Liver (tissue), 9 donors: Measurements from ENCODE around the gene SNX10. TPM values are rescaled to one million over a fixed set of nuclear protein-coding genes. Genes with fewer than 3 reads are reported as not detected.

Experiments used
- DNase-seq: peaks from one replicate; pipeline ENCODE4 v3.0.0-alpha.2; 2017; ENCODE audit warnings: low spot score
- H3K27ac ChIP-seq, 2 donors: one replicate each; pipeline ENCODE4 v1.7.0; 2013; ENCODE audit warnings: inconsistent platforms in 2 of 2, low read length in 2 of 2, control low read depth in 1 of 2, low read depth in 1 of 2, mild to moderate bottlenecking in 1 of 2
- H3K27me3 ChIP-seq, 4 donors: one replicate each; pipeline versions ENCODE4 v1.6.1 to v1.7.0; 2013; ENCODE audit warnings: low read length in 3 of 4, inconsistent platforms in 1 of 4, mild to moderate bottlenecking in 1 of 4, moderate library complexity in 1 of 4; ENCODE audit not compliant: control insufficient read depth in 4 of 4, insufficient read depth in 4 of 4
- H3K36me3 ChIP-seq, 4 donors: one replicate each; pipeline versions ENCODE4 v1.6.1 to v1.7.0; 2013; ENCODE audit warnings: low read length in 3 of 4, mild to moderate bottlenecking in 3 of 4, low read depth in 1 of 4, moderate library complexity in 1 of 4; ENCODE audit not compliant: control insufficient read depth in 4 of 4, insufficient read depth in 3 of 4
- H3K4me1 ChIP-seq, 4 donors: one replicate each; pipeline versions ENCODE4 v1.6.1 to v1.7.0; 2013; ENCODE audit warnings: low read length in 3 of 4, mild to moderate bottlenecking in 3 of 4, moderate library complexity in 1 of 4; ENCODE audit not compliant: control insufficient read depth in 4 of 4, insufficient read depth in 4 of 4
- H3K4me3 ChIP-seq, 3 donors: one replicate each; pipeline versions ENCODE4 v1.6.1 to v1.7.0; 2013; ENCODE audit warnings: low read length in 3 of 3, control low read depth in 1 of 3, low read depth in 1 of 3, mild to moderate bottlenecking in 1 of 3
- H3K9ac ChIP-seq, 2 donors: one replicate each; pipeline ENCODE4 v1.7.0; 2013; ENCODE audit warnings: low read length in 2 of 2, mild to moderate bottlenecking in 2 of 2, moderate library complexity in 2 of 2, control low read depth in 1 of 2, low read depth in 1 of 2
- H3K9me3 ChIP-seq, 4 donors: one replicate each; pipeline versions ENCODE4 v1.6.1 to v1.7.0; 2013; ENCODE audit warnings: low read length in 3 of 4; ENCODE audit not compliant: control insufficient read depth in 4 of 4
- EGR1 ChIP-seq, 2 donors: IDR thresholded peaks; 2 replicates each; pipeline ENCODE4 v1.6.1; 2016 to 2018; ENCODE audit warnings: antibody characterized with exemption in 2 of 2, low read depth in 2 of 2
- GABPA ChIP-seq, 2 donors: IDR thresholded peaks in 1 of 2; conservative IDR thresholded peaks in 1 of 2; 2 replicates each; pipeline ENCODE4 v1.6.1; 2016; ENCODE audit warnings: antibody characterized with exemption in 2 of 2, mild to moderate bottlenecking in 1 of 2, moderate library complexity in 1 of 2
- HNF4G ChIP-seq: IDR thresholded peaks from 2 replicates; pipeline ENCODE4 v1.6.1; 2016; ENCODE audit warnings: antibody characterized with exemption
- JUND ChIP-seq, 2 donors: IDR thresholded peaks; 2 replicates each; pipeline ENCODE4 v1.6.1; 2016; ENCODE audit warnings: antibody characterized with exemption in 2 of 2
- NR2F2 ChIP-seq: IDR thresholded peaks from 2 replicates; pipeline ENCODE4 v1.6.1; 2016; ENCODE audit warnings: antibody characterized with exemption
- RAD21 ChIP-seq, 2 donors: IDR thresholded peaks; 2 replicates each; pipeline ENCODE4 v1.6.1; 2016; ENCODE audit warnings: antibody characterized with exemption in 2 of 2, mild to moderate bottlenecking in 2 of 2
- SP1 ChIP-seq: IDR thresholded peaks from 2 replicates; pipeline ENCODE4 v1.6.1; 2018; ENCODE audit warnings: antibody characterized with exemption, mild to moderate bottlenecking
- TAF1 ChIP-seq: conservative IDR thresholded peaks from 2 replicates; pipeline ENCODE4 v1.6.1; 2016; ENCODE audit warnings: antibody characterized with exemption, mild to moderate bottlenecking
- ZBTB33 ChIP-seq: IDR thresholded peaks from 2 replicates; pipeline ENCODE4 v1.6.1; 2016; ENCODE audit warnings: antibody characterized with exemption
- WGBS: extraction: QIAGEN DNeasy Blood & Tissue Kit; methylation state at CpG from one replicate; pipeline ENCODE4 v1.1.7; 2013; 5-methylcytosine and 5-hydroxymethylcytosine counted together
- polyA plus RNA-seq, 2 donors: library from polyadenylated mRNA; stranded (reverse) in 1 of 2; unstranded in 1 of 2; fragments of 200-250 nt in 1 of 2; fragments of >200 nt in 1 of 2; fragmentation: Nextera tagmentation in 1 of 2; extraction: Ambion mirVana in 1 of 2; gene quantifications; one replicate each; pipeline versions ENCODE4 v1.2.1 to v1.2.3, GENCODE V29; 2013 to 2015
- total RNA-seq, 2 donors: library from RNA; depleted of rRNA; stranded (reverse); fragments of >200 nt; gene quantifications; one replicate each; pipeline ENCODE4 v1.2.3, GENCODE V29; 2014
- TF ChIP-seq, protein P1 (sequence below): fragments of 150-350 bp; IDR thresholded peaks from 2 replicates; pipeline ENCODE4 v1.5.1; 2017; ENCODE audit warnings: improper control_type of control experiment, low read depth, low read length; ENCODE audit not compliant: missing input control
- TF ChIP-seq, protein P2 (sequence below): IDR thresholded peaks from 2 replicates; pipeline ENCODE4 v1.6.1; 2016; ENCODE audit warnings: antibody characterized with exemption
- donor health status: healthy.
- donor health status: healthy.
- donor health status: healthy.
- donor health status: healthy.
- donor health status: healthy.

Gene SNX10
- total and polyA plus RNA-seq, 4 donors = 5.9 to 15.9 (median 12.8) TPM

GRCh38 chr7:26360650-26361049, 69.0 kb downstream of the SNX10 start (continued):
- TF ChIP-seq ZBTB33 (no peak), EGR1 (IDR thresholded peaks at IDR 0.05; ENCODE audit: low read depth in 2 of 2) (no peak), SP1 (no peak)
- TF ChIP-seq, protein P1, sequence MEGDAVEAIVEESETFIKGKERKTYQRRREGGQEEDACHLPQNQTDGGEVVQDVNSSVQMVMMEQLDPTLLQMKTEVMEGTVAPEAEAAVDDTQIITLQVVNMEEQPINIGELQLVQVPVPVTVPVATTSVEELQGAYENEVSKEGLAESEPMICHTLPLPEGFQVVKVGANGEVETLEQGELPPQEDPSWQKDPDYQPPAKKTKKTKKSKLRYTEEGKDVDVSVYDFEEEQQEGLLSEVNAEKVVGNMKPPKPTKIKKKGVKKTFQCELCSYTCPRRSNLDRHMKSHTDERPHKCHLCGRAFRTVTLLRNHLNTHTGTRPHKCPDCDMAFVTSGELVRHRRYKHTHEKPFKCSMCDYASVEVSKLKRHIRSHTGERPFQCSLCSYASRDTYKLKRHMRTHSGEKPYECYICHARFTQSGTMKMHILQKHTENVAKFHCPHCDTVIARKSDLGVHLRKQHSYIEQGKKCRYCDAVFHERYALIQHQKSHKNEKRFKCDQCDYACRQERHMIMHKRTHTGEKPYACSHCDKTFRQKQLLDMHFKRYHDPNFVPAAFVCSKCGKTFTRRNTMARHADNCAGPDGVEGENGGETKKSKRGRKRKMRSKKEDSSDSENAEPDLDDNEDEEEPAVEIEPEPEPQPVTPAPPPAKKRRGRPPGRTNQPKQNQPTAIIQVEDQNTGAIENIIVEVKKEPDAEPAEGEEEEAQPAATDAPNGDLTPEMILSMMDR = no peak

- no peaks in the 10 kb centered on the region for H3K36me3 ChIP-seq
- no peak for DNase-seq
- H3K27ac ChIP-seq = no peak overlapping the region
- peaks cover 4 to 29% (median 21%) of the 10 kb centered on the region in 4 donors for H3K4me1 ChIP-seq
- peak overlapping the region in 1 of 2 donors; percentile 19 for H3K9ac ChIP-seq
- H3K4me3 ChIP-seq = no peak overlapping the region
- TF ChIP-seq, protein P2, sequence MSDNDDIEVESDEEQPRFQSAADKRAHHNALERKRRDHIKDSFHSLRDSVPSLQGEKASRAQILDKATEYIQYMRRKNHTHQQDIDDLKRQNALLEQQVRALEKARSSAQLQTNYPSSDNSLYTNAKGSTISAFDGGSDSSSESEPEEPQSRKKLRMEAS = no peak
- no peak for TF ChIP-seq HNF4G
- TF ChIP-seq, protein P1 = no peak
- TF ChIP-seq SP1 = no peak
- TF ChIP-seq TAF1 = no peak
- TF ChIP-seq NR2F2 = no peak
- no peaks in the 10 kb centered on the region for H3K27me3 ChIP-seq
- no peaks in the 10 kb centered on the region for H3K9me3 ChIP-seq
- 90% methylated on average over 3 of the region's 3 CpGs for WGBS
These were observed 70.0 kb downstream of the SNX10 start for GRCh38 chr7:26361637-26362036.

DNA sequence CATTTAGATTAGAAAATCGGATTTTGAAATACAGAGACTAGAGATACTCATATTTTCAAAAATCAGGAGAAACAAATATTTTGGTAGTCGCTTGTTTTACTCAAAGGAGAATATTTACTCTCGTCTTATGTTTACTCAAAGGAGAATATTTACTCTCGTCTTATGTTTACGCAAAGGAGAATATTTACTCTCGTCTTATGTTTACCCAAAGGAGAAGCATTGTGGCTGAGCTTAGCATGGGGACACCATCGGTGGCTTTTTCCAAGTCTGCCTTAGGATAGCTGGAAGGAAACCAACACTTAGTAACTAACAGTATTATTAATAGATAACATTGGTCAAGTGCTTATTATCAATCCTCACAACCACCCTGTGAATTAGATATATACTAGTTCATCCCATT, 71.8 kb downstream of the SNX10 start:
- 29% methylated on average over 7 of the region's 7 CpGs for WGBS
- no peaks in the 10 kb centered on the region for H3K9me3 ChIP-seq

More for the DNA sequence above, 71.8 kb downstream of the SNX10 start:
- no peaks in the 10 kb centered on the region for H3K36me3 ChIP-seq
- no peaks in the 10 kb centered on the region for H3K27me3 ChIP-seq
- peak overlapping the region in 1 of 2 donors; percentile 12 for H3K9ac ChIP-seq
- no peak overlapping the region for H3K4me3 ChIP-seq
- no peak for DNase-seq
- TF ChIP-seq RAD21 (IDR thresholded peaks at IDR 0.05) (peak in 1 of 2 donors; percentile 9), HNF4G (no peak), JUND (IDR thresholded peaks at IDR 0.05) (no peak), GABPA (IDR thresholded peaks at IDR 0.05 in 1 of 2, conservative IDR thresholded peaks at IDR 0.05 in 1 of 2) (no peak)
- no peak overlapping the region for H3K27ac ChIP-seq
- H3K4me1 ChIP-seq = peaks cover 6 to 45% (median 32%) of the 10 kb centered on the region in 4 donors
